HepG2 (cell line): Measurements from ENCODE around the gene CRY1. TPM values are rescaled to one million over a fixed set of nuclear protein-coding genes. Genes with fewer than 3 reads are reported as not detected.

ENCODE experiments used
- ATAC-seq: fragments of 200-7000 bp; cut with Tn5 transposase; 3 replicates; pipeline ENCODE4 v1.9.1; 2020; ENCODE audit warnings: mild to moderate bottlenecking, moderate library complexity
- BruUV-seq: library from RNA; stranded (reverse); fragments of 400-500 nt; replicated peaks from 2 replicates; lab custom pipeline; 2021; lab: Mats Ljungman, UMichigan
- CTCF ChIA-PET: fragments of 300-600 bp; formaldehyde crosslinking; extraction: SDS; loops from one replicate; lab custom pipeline; 2021; ENCODE audit warnings: low total read pairs, inconsistent platforms, low intra/inter-chr PET ratio; lab: Yijun Ruan, JAX
- POLR2A ChIA-PET: fragments of 350-600 bp; sonication (Branson Sonifier 250); formaldehyde crosslinking; loops from one replicate; lab custom pipeline; 2020; ENCODE audit warnings: antibody characterized with exemption, inconsistent platforms; lab: Yijun Ruan, JAX
- DNase-seq: peaks from one replicate; pipeline ENCODE4 v3.0.0-alpha.2; 2015; ENCODE audit warnings: low spot score
- FAIRE-seq: peaks from 3 replicates; lab custom pipeline; 2011; peaks lifted over from hg19 to GRCh38; lab: Jason Lieb, UNC
- H2AFZ ChIP-seq: one replicate; pipeline ENCODE4 v1.6.1; 2011; ENCODE audit warnings: low read length, inconsistent platforms
- H3K27ac ChIP-seq: fragments of 300-600 bp; 3 replicates; pipeline ENCODE4 v1.8.0; 2011; ENCODE audit warnings: mixed run types, mild to moderate bottlenecking, mixed read lengths, low read length, inconsistent platforms; ENCODE audit not compliant: insufficient read depth; ENCODE audit errors: extremely low read length
- H3K27me3 ChIP-seq, 2 experiments: fragments of 200-600 bp in 1 of 2; 2 replicates in 1 of 2; 3 replicates in 1 of 2; pipeline versions ENCODE4 v1.6.0 to v1.8.0; 2011; ENCODE audit warnings: low read length in 2 of 2, mild to moderate bottlenecking in 2 of 2, moderate library complexity in 2 of 2, inconsistent platforms in 1 of 2; ENCODE audit not compliant: insufficient read depth in 2 of 2, control insufficient read depth in 1 of 2
- H3K36me3 ChIP-seq, 2 experiments: fragments of 200-600 bp in 1 of 2; replicated peaks in 1 of 2; 2 replicates in 1 of 2; 3 replicates in 1 of 2; pipeline versions ENCODE4 v1.5.1 to v1.8.0; 2011; ENCODE audit warnings: low read length in 2 of 2, inconsistent platforms in 1 of 2; ENCODE audit not compliant: insufficient read depth in 2 of 2, control insufficient read depth in 1 of 2
- H3K4me1 ChIP-seq: 2 replicates; pipeline ENCODE4 v1.5.1; 2012; ENCODE audit warnings: low read length, inconsistent platforms; ENCODE audit not compliant: insufficient read depth
- H3K4me2 ChIP-seq: 2 replicates; pipeline ENCODE4 v1.6.0; 2011; ENCODE audit warnings: low read depth, low read length, inconsistent platforms
- H3K4me3 ChIP-seq, 3 experiments: fragments of 200-600 bp in 1 of 3; sonication (generic), shearing (Covaris generic) in 1 of 3; replicated peaks in 1 of 3; 2 replicates each; pipeline ENCODE4 v1.5.1; 2011 to 2016; ENCODE audit warnings: low read length in 3 of 3, inconsistent platforms in 2 of 3, low read depth in 2 of 3, mild to moderate bottlenecking in 2 of 3, control low read depth in 1 of 3, mixed read lengths in 1 of 3; ENCODE audit not compliant: insufficient read depth in 1 of 3
- H3K79me2 ChIP-seq: one replicate; pipeline ENCODE4 v1.6.1; 2011; ENCODE audit warnings: low read length, inconsistent platforms; ENCODE audit not compliant: insufficient read depth
- H3K9ac ChIP-seq: 2 replicates; pipeline ENCODE4 v1.6.0; 2011; ENCODE audit warnings: mild to moderate bottlenecking, low read depth, low read length, inconsistent platforms; ENCODE audit not compliant: insufficient read depth
- H3K9me3 ChIP-seq: 2 replicates; pipeline ENCODE4 v1.5.1; 2012; ENCODE audit warnings: mild to moderate bottlenecking, low read length
- H4K20me1 ChIP-seq: 2 replicates; pipeline ENCODE4 v1.6.0; 2011; ENCODE audit warnings: inconsistent platforms, mild to moderate bottlenecking, low read length, moderate library complexity; ENCODE audit not compliant: insufficient read depth
- BCL6 ChIP-seq: IDR thresholded peaks from 2 replicates; pipeline ENCODE4 v1.6.1; 2016; ENCODE audit warnings: missing genetic modification reagents, missing compliant biosample characterization
- FOXP1 ChIP-seq, 2 experiments: fragments of 450-650 bp in 1 of 2; IDR thresholded peaks; 2 replicates each; pipeline ENCODE4 v1.6.1; 2017 to 2018; ENCODE audit warnings: antibody characterized with exemption in 1 of 2
- GATA4 ChIP-seq: sonication (generic); IDR thresholded peaks from 2 replicates; pipeline ENCODE4 v1.6.1; 2016; ENCODE audit warnings: antibody characterized with exemption, low read depth, borderline replicate concordance
- GLI4 ChIP-seq: sonication (generic); formaldehyde crosslinking; IDR thresholded peaks from 2 replicates; pipeline ENCODE4 v1.5.1; 2020; ENCODE audit warnings: missing genetic modification reagents, mild to moderate bottlenecking, moderate library complexity, borderline replicate concordance
- HCFC1 ChIP-seq: fragments of 150-350 bp; IDR thresholded peaks from 2 replicates; pipeline ENCODE4 v1.6.1; 2014; ENCODE audit warnings: low read depth, low read length
- NPAS2 ChIP-seq: sonication (generic); formaldehyde crosslinking; IDR thresholded peaks from 2 replicates; pipeline ENCODE4 v1.8.0; 2022; ENCODE audit warnings: mild to moderate bottlenecking, missing genetic modification reagents, borderline replicate concordance
- ZNF3 ChIP-seq: IDR thresholded peaks from 2 replicates; pipeline ENCODE4 v1.7.0; 2017; ENCODE audit warnings: inconsistent platforms
- WGBS: methylation state at CpG from one replicate; pipeline ENCODE4 v1.1.6; 2017; ENCODE audit warnings: low lambda C conversion rate; 5-methylcytosine and 5-hydroxymethylcytosine counted together
- in situ Hi-C: cut with HindIII; loops from 2 replicates; pipeline ENCODE4 v1.10.0; 2017; ENCODE audit warnings: low pct_unique_long_range_greater_than_20kb; ENCODE audit not compliant: extremely low pct_ligation_motif_present
- intact Hi-C: fragments of 100-400 bp; cut with micrococcal nuclease; formaldehyde crosslinking; loops from one replicate; pipeline ENCODE4 v1.10.0; 2022; ENCODE audit not compliant: unreplicated experiment
- polyA plus RNA-seq, 8 experiments: library from polyadenylated mRNA; depleted of rRNA in 3 of 8; stranded (reverse) in 7 of 8; unstranded in 1 of 8; fragments of >200 nt; fragmentation: Illumina TruSeq in 4 of 8; extraction: Trizol in 4 of 8; gene quantifications; 2 replicates each; pipeline versions ENCODE4 v1.2.1 to v1.2.3, GENCODE V29; 2011 to 2016; ENCODE audit warnings: low read depth in 4 of 8, missing spikeins in 1 of 8, mixed read lengths in 1 of 8; ENCODE audit not compliant: insufficient read depth in 1 of 8
- total RNA-seq, 5 experiments: library from RNA; depleted of rRNA; stranded (reverse); fragments of >200 nt; fragmentation: Illumina TruSeq; extraction: Trizol; gene quantifications; 2 replicates each; pipeline ENCODE4 v1.2.3, GENCODE V29; 2016; ENCODE audit warnings: low read depth in 1 of 5

CRY1 gene
- total and polyA plus RNA-seq, 2 of the 13 experiments (the other 11 are each of a cell fraction or from before 2014, with no cell fraction given) = 11.4 to 13.9 TPM

- Histone ChIP-seq H3K79me2 (peaks cover 16% of the 10 kb centered on the region), H2AFZ (no peak overlapping the region), H3K9me3 (no peaks in the 10 kb centered on the region), H3K27me3 (no peaks in the 10 kb centered on the region; a peak in 1 of 5 replicates), H3K4me1 (peaks cover 22% of the 10 kb centered on the region), H3K27ac (no peak overlapping the region), H3K4me3 (no peak overlapping the region), H3K36me3 (peaks cover 3 to 9% of the 10 kb centered on the region in 2 experiments; a peak in 1 of 5 replicates), H4K20me1 (no peaks in the 10 kb centered on the region), H3K9ac (no peak overlapping the region), H3K4me2 (no peak overlapping the region)
- CTCF ChIA-PET = no interaction called here
- FAIRE-seq = no peak
- DNase-seq = no peak
- in situ Hi-C loops (no loop called here), intact Hi-C loops (no loop called here)
- WGBS = 96% methylated on average over 6 of the region's 6 CpGs
- POLR2A ChIA-PET = interaction anchor here (3.2 kb wide), 1 partner anchor 29 kb away, joined by 31 read pairs; the partner anchor contains the start of gene TMEM263
- no TSS peak for BruUV-seq
- TF ChIP-seq GLI4 (CRISPR knock-in tag) (no peak), BCL6 (CRISPR knock-in tag) (no peak), ZNF3 (CRISPR knock-in tag) (no peak), HCFC1 (no peak), NPAS2 (CRISPR knock-in tag) (no peak), FOXP1 (IDR thresholded peaks at IDR 0.05) (no peak), FOXP1 (CRISPR knock-in tag; IDR thresholded peaks at IDR 0.05) (no peak)
- no peak for ATAC-seq
Measured at GRCh38 chr12:106984588-106985137, 108.7 kb downstream of the CRY1 start.

DNA sequence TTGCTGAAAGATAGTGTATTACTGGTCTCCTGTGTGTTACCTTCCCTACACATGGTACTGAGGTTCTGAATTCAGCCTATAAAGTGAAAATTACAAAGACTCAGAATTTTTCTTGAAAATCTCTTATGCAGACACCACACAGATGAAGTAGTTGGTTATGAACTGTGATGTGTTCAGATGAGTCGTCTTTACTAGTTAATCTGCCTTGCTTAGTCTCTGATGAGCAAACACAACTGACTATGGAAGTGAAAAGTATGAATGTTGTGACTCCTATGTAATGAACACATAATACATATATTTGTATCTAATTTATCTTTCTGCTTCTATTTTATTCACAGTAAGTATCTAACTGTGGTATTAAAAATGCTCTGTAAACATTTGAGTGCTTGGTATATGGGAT, 111.1 kb downstream of the CRY1 start:
- Histone ChIP-seq H4K20me1 (no peaks in the 10 kb centered on the region), H3K9ac (no peak overlapping the region), H3K27ac (no peak overlapping the region), H2AFZ (no peak overlapping the region), H3K4me1 (peaks cover 40% of the 10 kb centered on the region), H3K4me3 (no peak overlapping the region), H3K27me3 (no peaks in the 10 kb centered on the region; a peak in 1 of 5 replicates), H3K36me3 (peaks cover 3 to 9% of the 10 kb centered on the region in 2 experiments; a peak in 1 of 5 replicates), H3K79me2 (peaks cover 16% of the 10 kb centered on the region), H3K9me3 (no peaks in the 10 kb centered on the region), H3K4me2 (no peak overlapping the region)
- DNase-seq (no peak), FAIRE-seq (no peak), ATAC-seq (no peak)
- BruUV-seq = no TSS peak
- no peak for TF ChIP-seq GATA4
- CTCF ChIA-PET = no interaction called here
- WGBS = 96% methylated on average over 1 of the region's 1 CpG
- POLR2A ChIA-PET = interaction anchor here (2.0 kb wide), 1 partner anchor 26 kb away, joined by 7 read pairs; the partner anchor contains the start of gene TMEM263
- in situ Hi-C loops = no loop called here
- intact Hi-C loops = no loop called here
